ENCODE results near the gene SENP1.
"Not testable (repeated sequence)": the region's sequence is repeated elsewhere in the genome, so short reads cannot be mapped to it uniquely, and the experiment has no call there.

SENP1 gene

DNA sequence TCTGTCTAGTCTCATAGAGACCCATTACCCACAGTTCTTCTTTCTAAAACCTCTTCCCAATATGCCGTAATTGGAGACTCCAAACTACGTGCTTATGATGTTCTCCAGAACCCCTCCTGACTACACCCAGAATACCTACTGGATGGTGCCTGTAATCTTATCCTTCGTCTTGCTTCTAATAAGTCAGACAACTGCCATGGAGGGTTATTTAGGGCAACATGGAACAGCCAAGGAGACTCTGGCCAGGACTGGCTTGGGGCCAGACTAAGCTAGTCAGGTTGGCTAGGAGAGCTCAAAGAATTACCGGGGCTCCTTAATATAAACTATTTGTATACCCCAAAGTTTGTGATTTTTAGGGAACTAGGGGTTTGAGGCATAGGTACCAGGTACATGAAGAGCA is 20.1 kb upstream of the SENP1 start:
- no peak overlapping the region for H3K56ac ChIP-seq (ENCODE audit: low read length)
- H3K23ac ChIP-seq (ENCODE audit: low read length), result no peak overlapping the region
- no peak overlapping the region for H2BK15ac ChIP-seq (replicated peaks; ENCODE audit: low read depth)
- H2AK5ac ChIP-seq (ENCODE audit: low read length), result no peak overlapping the region
- H3K9ac ChIP-seq (ENCODE audit: low read length), result no peak overlapping the region
- H3K4me2 ChIP-seq (ENCODE audit: low read length), result no peak overlapping the region
- no peak overlapping the region for H3K18ac ChIP-seq (ENCODE audit: low read length)
- no peaks in the 10 kb centered on the region for H3K4me1 ChIP-seq (ENCODE audit: control insufficient read depth, low read depth, low read length)
- H3K4ac ChIP-seq (ENCODE audit: low read depth, low read length), result no peak overlapping the region
- no peak overlapping the region for H2BK120ac ChIP-seq (ENCODE audit: low read depth, low read length)
- H4K8ac ChIP-seq (ENCODE audit: low read depth, low read length), result no peak overlapping the region
- no CpG with 5 or more reads among the region's 4 CpGs for WGBS (ENCODE audit: extremely low coverage, insufficient coverage, low lambda C conversion rate)
- no peak for DNase-seq
- H3K79me1 ChIP-seq (ENCODE audit: low read length), result peaks cover 7% of the 10 kb centered on the region
- H4K5ac ChIP-seq (ENCODE audit: low read length), result no peak overlapping the region
- H3K4me3 ChIP-seq (ENCODE audit: low read length), result no peak overlapping the region
- peaks cover 1% of the 10 kb centered on the region for H3K79me2 ChIP-seq (ENCODE audit: control insufficient read depth, insufficient read depth, low read length)
- H3K27ac ChIP-seq (ENCODE audit: low read depth, low read length), result no peak overlapping the region
- H2BK5ac ChIP-seq (ENCODE audit: low read length), result no peak overlapping the region
- H3K36me3 ChIP-seq (ENCODE audit: control insufficient read depth, insufficient read depth, low read length), result no peaks in the 10 kb centered on the region
- H3K27me3 ChIP-seq (ENCODE audit: insufficient read depth, low read length, poor library complexity), result no peaks in the 10 kb centered on the region

DNA sequence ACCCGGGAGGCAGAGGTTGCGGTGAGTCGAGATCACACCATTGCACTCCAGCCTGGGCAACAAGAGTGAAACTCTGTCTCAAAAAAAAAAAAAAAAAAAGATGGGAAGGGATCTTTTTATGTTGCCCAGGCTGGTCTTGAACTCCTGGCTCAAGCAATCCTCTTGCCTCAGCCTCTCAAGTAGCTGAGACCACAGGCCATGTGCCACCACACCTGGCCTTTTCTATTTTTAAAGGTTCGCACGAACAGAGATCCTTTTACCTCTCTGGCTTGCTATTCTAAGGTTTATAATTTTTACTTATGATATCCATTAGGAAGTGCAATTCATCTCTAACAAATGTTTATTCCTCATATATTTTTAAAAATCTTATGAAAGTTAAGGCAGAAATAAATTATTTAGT is 19.7 kb upstream of the SENP1 start:
- H2BK120ac ChIP-seq (ENCODE audit: low read depth, low read length); H4K5ac ChIP-seq (ENCODE audit: low read length); H3K79me2 ChIP-seq (ENCODE audit: control insufficient read depth, insufficient read depth, low read length); H3K9ac ChIP-seq (ENCODE audit: low read length); H3K18ac ChIP-seq (ENCODE audit: low read length); H3K79me1 ChIP-seq (ENCODE audit: low read length); H3K23ac ChIP-seq (ENCODE audit: low read length); H3K4ac ChIP-seq (ENCODE audit: low read depth, low read length); H2BK15ac ChIP-seq (replicated peaks; ENCODE audit: low read depth); H3K4me2 ChIP-seq (ENCODE audit: low read length); H2BK5ac ChIP-seq (ENCODE audit: low read length); H3K27me3 ChIP-seq (ENCODE audit: insufficient read depth, low read length, poor library complexity); H3K4me1 ChIP-seq (ENCODE audit: control insufficient read depth, low read depth, low read length); H3K36me3 ChIP-seq (ENCODE audit: control insufficient read depth, insufficient read depth, low read length); DNase-seq; H3K27ac ChIP-seq (ENCODE audit: low read depth, low read length); H4K8ac ChIP-seq (ENCODE audit: low read depth, low read length); H3K4me3 ChIP-seq (ENCODE audit: low read length); H3K56ac ChIP-seq (ENCODE audit: low read length); H2AK5ac ChIP-seq (ENCODE audit: low read length): not testable (repeated sequence)
- no CpG with 5 or more reads among the region's 5 CpGs for WGBS (ENCODE audit: extremely low coverage, insufficient coverage, low lambda C conversion rate)

DNA sequence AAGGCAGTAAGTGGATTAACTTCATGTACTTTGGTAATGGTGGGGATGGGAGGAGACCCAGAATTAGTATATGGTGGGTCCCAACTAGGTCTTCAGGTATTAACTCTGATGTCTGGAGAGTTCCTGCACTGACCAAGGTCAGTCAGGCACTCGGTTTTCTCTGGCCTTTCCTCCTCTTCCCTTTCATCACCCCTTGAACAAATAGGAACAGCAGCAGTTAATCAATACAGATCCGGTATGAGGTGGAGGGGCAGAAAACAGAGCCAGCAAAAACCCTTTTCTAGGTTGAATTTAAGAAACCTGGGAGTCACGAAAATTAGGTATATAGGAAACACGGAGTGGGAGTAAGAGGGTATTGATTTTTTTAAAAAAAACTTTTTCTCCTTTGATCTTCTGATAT is 17.3 kb upstream of the SENP1 start:
- Histone ChIP-seq H2BK15ac (replicated peaks; ENCODE audit: low read depth) (no peak overlapping the region), H3K4ac (ENCODE audit: low read depth, low read length) (no peak overlapping the region), H3K27ac (ENCODE audit: low read depth, low read length) (no peak overlapping the region), H3K4me3 (ENCODE audit: low read length) (no peak overlapping the region), H3K18ac (ENCODE audit: low read length) (no peak overlapping the region), H3K56ac (ENCODE audit: low read length) (no peak overlapping the region), H3K9ac (ENCODE audit: low read length) (no peak overlapping the region), H3K36me3 (ENCODE audit: control insufficient read depth, insufficient read depth, low read length) (no peaks in the 10 kb centered on the region), H4K8ac (ENCODE audit: low read depth, low read length) (no peak overlapping the region), H4K5ac (ENCODE audit: low read length) (no peak overlapping the region), H3K79me1 (ENCODE audit: low read length) (peaks cover 9% of the 10 kb centered on the region), H3K4me2 (ENCODE audit: low read length) (no peak overlapping the region), H2AK5ac (ENCODE audit: low read length) (no peak overlapping the region), H3K79me2 (ENCODE audit: control insufficient read depth, insufficient read depth, low read length) (peaks cover 4% of the 10 kb centered on the region), H2BK120ac (ENCODE audit: low read depth, low read length) (no peak overlapping the region), H3K27me3 (ENCODE audit: insufficient read depth, low read length, poor library complexity) (no peaks in the 10 kb centered on the region), H3K23ac (ENCODE audit: low read length) (no peak overlapping the region), H2BK5ac (ENCODE audit: low read length) (no peak overlapping the region), H3K4me1 (ENCODE audit: control insufficient read depth, low read depth, low read length) (peaks cover 2% of the 10 kb centered on the region)
- no CpG with 5 or more reads among the region's 4 CpGs for WGBS (ENCODE audit: extremely low coverage, insufficient coverage, low lambda C conversion rate)
- DNase-seq, result no peak

DNA sequence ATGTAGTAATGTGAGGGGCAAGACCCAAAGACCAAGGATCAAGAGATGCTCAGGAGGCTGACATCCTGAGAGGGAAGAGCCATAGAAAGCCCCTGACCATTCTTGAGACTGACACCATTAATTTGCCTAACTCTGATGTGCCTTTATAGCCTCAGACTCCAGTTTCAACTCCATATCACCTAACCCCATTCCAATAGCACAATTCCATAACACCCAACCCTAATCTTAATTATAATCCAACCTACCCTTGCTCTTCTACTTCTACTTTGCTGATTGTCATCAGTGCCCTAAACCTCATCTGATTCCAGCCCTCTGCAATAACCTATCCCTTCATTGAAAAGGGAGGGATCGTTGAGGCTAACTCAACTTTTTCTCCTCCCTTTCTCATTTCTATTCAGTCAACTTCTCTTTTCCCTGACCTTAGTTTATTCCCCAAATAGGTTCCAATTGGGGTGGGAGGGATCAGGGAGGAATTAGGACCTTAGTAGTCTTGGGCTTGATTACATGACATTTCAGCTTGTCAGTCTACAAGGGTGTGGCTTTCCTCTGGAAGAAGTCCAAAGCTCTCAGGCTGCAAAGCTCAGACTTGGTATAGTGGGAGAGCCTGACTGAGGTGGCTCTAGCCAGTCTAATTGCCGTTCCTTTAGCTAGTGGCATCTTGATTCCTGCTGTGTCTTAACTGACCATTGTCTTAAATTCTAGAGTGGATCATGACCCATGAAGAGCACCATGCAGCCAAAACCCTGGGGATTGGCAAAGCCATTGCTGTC is 16.4 kb upstream of the SENP1 start:
- no peaks in the 10 kb centered on the region for H3K27me3 ChIP-seq (ENCODE audit: insufficient read depth, low read length, poor library complexity)
- no CpG with 5 or more reads among the region's 2 CpGs for WGBS (ENCODE audit: extremely low coverage, insufficient coverage, low lambda C conversion rate)
- H3K79me1 ChIP-seq (ENCODE audit: low read length), result peaks cover 9% of the 10 kb centered on the region
- H3K36me3 ChIP-seq (ENCODE audit: control insufficient read depth, insufficient read depth, low read length), result no peaks in the 10 kb centered on the region
- H4K8ac ChIP-seq (ENCODE audit: low read depth, low read length), result no peak overlapping the region
- H3K56ac ChIP-seq (ENCODE audit: low read length), result no peak overlapping the region
- no peak overlapping the region for H2BK120ac ChIP-seq (ENCODE audit: low read depth, low read length)
- DNase-seq, result no peak
- H4K5ac ChIP-seq (ENCODE audit: low read length), result no peak overlapping the region
- H3K4ac ChIP-seq (ENCODE audit: low read depth, low read length), result no peak overlapping the region
- no peak overlapping the region for H2BK5ac ChIP-seq (ENCODE audit: low read length)
- no peak overlapping the region for H3K23ac ChIP-seq (ENCODE audit: low read length)
- no peak overlapping the region for H3K4me3 ChIP-seq (ENCODE audit: low read length)
- H2BK15ac ChIP-seq (replicated peaks; ENCODE audit: low read depth), result no peak overlapping the region
- peaks cover 4% of the 10 kb centered on the region for H3K79me2 ChIP-seq (ENCODE audit: control insufficient read depth, insufficient read depth, low read length)
- H3K4me2 ChIP-seq (ENCODE audit: low read length), result no peak overlapping the region
- no peak overlapping the region for H3K18ac ChIP-seq (ENCODE audit: low read length)
- H3K4me1 ChIP-seq (ENCODE audit: control insufficient read depth, low read depth, low read length), result peaks cover 2% of the 10 kb centered on the region
- H2AK5ac ChIP-seq (ENCODE audit: low read length), result no peak overlapping the region
- no peak overlapping the region for H3K9ac ChIP-seq (ENCODE audit: low read length)
- no peak overlapping the region for H3K27ac ChIP-seq (ENCODE audit: low read depth, low read length)

DNA sequence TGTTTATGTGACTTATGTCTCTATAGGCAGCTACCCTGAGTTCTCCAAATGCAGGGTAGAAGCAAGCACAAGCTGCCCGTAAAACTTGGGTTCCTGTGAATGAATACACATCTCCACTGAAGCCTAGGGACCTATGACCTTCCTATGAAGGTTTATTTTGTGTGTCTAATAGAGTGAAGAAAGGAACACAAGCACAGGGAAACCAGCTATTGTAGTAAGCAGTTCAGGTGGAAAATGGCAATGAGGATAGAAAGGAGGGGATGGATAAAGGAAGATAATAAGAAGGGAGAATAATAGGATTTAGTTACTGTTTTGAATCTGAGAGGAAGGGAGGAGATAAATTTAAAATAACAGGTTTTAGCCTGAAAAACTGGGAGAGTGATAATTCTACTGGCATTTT is 15.6 kb upstream of the SENP1 start:
- Histone ChIP-seq H3K79me2 (ENCODE audit: control insufficient read depth, insufficient read depth, low read length) (peaks cover 4% of the 10 kb centered on the region), H3K4me2 (ENCODE audit: low read length) (no peak overlapping the region), H3K79me1 (ENCODE audit: low read length) (peaks cover 9% of the 10 kb centered on the region), H2BK15ac (replicated peaks; ENCODE audit: low read depth) (no peak overlapping the region), H4K5ac (ENCODE audit: low read length) (no peak overlapping the region), H4K8ac (ENCODE audit: low read depth, low read length) (no peak overlapping the region), H2BK120ac (ENCODE audit: low read depth, low read length) (no peak overlapping the region), H2BK5ac (ENCODE audit: low read length) (no peak overlapping the region), H3K56ac (ENCODE audit: low read length) (no peak overlapping the region), H3K9ac (ENCODE audit: low read length) (no peak overlapping the region), H3K4me3 (ENCODE audit: low read length) (no peak overlapping the region), H3K23ac (ENCODE audit: low read length) (no peak overlapping the region), H2AK5ac (ENCODE audit: low read length) (no peak overlapping the region), H3K18ac (ENCODE audit: low read length) (no peak overlapping the region), H3K27me3 (ENCODE audit: insufficient read depth, low read length, poor library complexity) (no peaks in the 10 kb centered on the region), H3K36me3 (ENCODE audit: control insufficient read depth, insufficient read depth, low read length) (no peaks in the 10 kb centered on the region), H3K27ac (ENCODE audit: low read depth, low read length) (no peak overlapping the region), H3K4ac (ENCODE audit: low read depth, low read length) (no peak overlapping the region), H3K4me1 (ENCODE audit: control insufficient read depth, low read depth, low read length) (peaks cover 2% of the 10 kb centered on the region)
- DNase-seq, result no peak
- whole genome bisulfite sequencing (ENCODE audit: extremely low coverage, insufficient coverage, low lambda C conversion rate), result no CpG with 5 or more reads among the region's 1 CpG

DNA sequence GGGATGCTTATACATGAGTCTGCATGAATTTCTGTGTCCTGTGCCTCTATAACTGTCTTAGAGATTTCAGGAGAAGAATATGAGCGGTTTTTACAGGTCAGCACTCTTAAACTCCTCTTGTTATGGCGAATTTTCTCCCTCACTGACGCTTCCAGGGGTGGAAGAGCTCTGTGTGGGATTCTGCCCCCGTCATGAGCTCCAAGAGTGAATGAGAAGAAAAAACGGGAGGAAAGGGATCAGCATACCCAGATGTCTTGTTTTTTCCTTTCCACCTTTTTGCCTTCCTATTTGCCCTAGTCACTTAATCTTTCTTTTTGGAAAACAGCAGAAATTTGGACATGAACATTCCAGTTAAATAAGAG is 13.9 kb upstream of the SENP1 start:
- WGBS (ENCODE audit: extremely low coverage, insufficient coverage, low lambda C conversion rate), result no CpG with 5 or more reads among the region's 5 CpGs
- Histone ChIP-seq H3K36me3 (ENCODE audit: control insufficient read depth, insufficient read depth, low read length) (no peaks in the 10 kb centered on the region), H3K4ac (ENCODE audit: low read depth, low read length) (no peak overlapping the region), H3K79me1 (ENCODE audit: low read length) (peaks cover 9% of the 10 kb centered on the region), H3K4me3 (ENCODE audit: low read length) (peak overlapping the region; percentile 69), H3K4me2 (ENCODE audit: low read length) (peak overlapping the region; percentile 65), H4K5ac (ENCODE audit: low read length) (no peak overlapping the region), H3K9ac (ENCODE audit: low read length) (peak overlapping the region; percentile 77), H2AK5ac (ENCODE audit: low read length) (no peak overlapping the region), H2BK15ac (replicated peaks; ENCODE audit: low read depth) (no peak overlapping the region), H2BK5ac (ENCODE audit: low read length) (no peak overlapping the region), H4K8ac (ENCODE audit: low read depth, low read length) (no peak overlapping the region), H2BK120ac (ENCODE audit: low read depth, low read length) (no peak overlapping the region), H3K27me3 (ENCODE audit: insufficient read depth, low read length, poor library complexity) (no peaks in the 10 kb centered on the region), H3K79me2 (ENCODE audit: control insufficient read depth, insufficient read depth, low read length) (peaks cover 4% of the 10 kb centered on the region), H3K4me1 (ENCODE audit: control insufficient read depth, low read depth, low read length) (peaks cover 2% of the 10 kb centered on the region), H3K27ac (ENCODE audit: low read depth, low read length) (no peak overlapping the region), H3K18ac (ENCODE audit: low read length) (no peak overlapping the region), H3K23ac (ENCODE audit: low read length) (no peak overlapping the region), H3K56ac (ENCODE audit: low read length) (peak overlapping the region; percentile 92)
- DNase-seq, result no peak

All from mesendoderm (in vitro differentiated cells).